T1000 (cell line): ENCODE results near the gene MCF2L2.

Experiments used
- DNase-seq: peaks from one replicate; lab custom pipeline; 2025; ENCODE audit warnings: mixed read lengths; lab: John Stamatoyannopoulos, UW

The MCF2L2 gene

DNA sequence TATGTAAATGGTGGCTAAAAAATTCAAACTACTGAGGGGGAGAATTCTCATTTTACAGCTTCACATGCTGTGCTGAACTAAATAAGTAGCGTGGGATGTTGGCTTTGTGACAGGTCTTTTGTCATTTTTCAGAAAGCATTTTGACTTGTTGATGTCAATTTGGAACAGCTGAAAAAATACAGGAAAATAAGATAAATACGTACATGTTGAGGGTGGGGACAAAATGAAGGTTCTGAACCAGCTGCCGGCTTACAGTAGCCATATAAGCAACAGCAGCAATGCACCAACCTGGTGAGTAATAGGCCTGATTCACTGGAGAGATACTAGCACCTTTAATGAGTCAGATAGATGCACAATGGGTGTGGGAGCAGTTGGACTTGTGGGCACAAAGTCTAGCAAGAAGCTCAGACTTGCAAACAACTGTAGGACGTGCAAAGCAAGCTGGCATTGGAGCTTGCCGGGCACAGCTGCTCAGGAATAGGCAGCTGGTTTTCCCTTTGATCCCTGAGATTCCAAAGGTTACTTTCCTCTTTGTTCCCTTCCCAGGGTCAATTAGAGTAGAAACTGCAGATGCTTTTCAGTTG lies 162.5 kb downstream of the MCF2L2 start:
- no peak for DNase-seq

DNA sequence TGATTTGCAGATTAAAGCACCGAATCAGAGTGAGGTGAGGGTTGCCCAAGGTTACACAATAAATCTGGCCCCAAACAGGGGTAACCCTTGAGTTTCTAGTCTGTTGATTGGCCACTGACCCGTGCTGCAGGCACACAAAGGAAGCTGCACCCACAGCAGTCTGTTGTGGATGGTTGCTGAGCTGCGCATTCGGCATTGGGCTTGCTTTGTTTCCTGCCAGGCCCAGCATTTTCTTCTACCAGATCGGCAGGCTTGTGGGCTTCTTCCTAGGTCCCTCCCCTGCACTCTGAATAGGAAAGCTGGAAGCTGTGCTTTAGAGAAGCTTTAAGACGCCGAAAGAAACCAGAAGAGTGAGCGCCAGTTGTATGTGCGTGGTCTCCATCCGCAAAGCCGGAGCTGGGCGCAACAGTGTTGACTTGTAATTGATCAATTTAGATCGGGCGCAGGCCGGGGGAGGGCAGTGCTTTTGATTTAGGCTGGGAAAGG lies 163.2 kb downstream of the MCF2L2 start:
- no peak for DNase-seq

DNA sequence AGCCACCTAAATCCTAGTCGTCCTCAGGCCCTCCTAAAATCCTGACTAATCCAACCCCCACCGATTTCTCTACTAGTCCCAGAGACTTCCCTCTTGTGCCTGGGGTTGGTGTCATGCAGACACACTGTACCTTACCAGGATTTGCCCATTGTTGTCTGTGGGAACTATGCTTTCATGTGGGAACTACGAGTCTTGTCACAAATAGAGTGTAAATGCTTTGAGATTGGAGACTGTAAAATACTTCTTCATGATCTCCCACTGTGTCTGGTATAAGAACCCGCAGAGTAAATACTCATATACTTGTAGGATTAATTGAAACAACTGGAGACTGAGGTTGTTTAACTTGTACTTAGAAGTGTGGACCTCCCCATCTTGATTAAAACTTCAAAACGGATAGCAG lies 164.2 kb downstream of the MCF2L2 start:
- DNase-seq, result no peak

DNA sequence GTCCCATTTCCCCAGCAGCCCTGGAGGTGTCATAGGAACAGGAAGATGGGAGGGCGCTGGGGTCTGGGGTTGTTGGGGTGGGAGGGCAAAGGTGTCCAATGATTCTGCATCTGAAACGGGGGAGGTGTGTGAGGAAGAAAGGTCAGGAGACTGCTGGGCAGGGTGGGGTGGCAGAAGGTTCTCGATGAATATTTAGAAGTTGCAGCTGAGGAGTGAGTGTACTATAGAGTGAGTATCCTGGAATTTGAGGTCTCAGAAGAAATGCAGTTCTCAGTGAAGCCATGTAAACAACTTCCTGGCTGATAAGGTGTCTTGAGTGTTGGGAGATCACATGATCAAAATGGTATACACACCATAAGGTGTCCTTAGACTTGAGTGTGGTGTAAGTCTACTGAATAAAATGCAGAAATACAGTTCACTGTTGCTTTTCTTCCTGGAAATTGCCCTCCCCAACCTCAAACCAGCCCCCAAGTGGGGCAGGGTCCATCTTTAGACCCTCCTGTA lies 165.5 kb downstream of the MCF2L2 start:
- no peak for DNase-seq

DNA sequence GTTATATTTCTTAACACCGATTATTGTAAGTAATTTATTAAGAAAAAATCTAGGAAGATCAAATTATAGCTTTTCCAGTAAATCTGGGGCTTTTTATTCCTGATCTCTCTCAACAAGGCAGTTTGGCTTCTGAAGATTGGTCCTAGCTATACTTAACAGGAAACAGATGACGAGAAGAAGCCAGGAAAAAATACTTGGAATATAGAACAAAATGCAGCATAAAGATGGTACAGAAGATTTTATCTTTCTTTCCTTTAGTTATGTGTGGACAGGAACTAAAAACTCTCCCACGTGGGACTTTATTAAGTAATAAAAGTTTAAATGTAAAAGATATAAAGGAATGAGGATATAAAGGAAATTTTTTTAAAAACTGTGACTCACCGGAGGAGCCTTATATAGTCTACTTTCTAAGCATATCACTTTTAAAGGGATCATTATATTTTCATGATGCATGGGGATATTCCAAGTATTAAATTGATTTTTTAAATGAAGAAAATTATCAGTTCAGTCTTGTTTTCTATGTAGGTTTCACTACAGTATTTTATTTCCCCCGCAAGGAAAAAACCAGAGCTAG lies 167.2 kb downstream of the MCF2L2 start:
- no peak for DNase-seq

DNA sequence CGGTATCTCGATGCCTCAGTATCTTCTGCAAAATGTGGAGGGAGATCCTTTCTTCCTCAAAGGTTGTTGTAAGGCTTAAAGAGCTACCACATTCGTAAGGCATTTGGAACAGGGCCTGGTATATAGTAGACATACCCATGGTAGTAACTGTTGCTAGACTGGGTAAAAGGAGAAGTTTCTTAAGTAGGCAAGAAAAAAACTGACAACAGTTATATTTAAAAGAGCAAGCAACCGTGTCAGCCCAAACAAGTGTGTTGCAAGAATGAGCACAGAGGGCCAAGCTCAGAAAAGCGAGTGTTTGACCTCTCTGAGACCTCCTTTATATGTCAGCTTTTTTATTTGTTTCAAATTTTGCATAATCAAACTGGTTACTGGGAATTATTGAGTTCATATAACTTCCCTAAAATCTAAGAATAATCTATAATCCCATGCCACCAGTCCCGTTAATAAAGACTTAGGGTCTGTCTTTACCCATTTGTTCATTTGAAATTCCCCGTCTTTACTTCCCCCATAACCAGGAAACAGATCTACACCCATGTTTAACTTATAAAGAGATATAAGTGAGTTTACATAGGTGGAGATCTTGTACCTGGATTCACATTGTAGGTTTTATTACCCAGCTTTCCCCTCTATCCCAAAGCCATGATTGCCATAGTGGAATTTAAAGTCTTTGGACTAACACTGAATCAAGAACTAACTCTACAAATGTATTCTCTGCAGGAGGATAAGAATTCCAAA lies 168.1 kb downstream of the MCF2L2 start:
- DNase-seq, result no peak

DNA sequence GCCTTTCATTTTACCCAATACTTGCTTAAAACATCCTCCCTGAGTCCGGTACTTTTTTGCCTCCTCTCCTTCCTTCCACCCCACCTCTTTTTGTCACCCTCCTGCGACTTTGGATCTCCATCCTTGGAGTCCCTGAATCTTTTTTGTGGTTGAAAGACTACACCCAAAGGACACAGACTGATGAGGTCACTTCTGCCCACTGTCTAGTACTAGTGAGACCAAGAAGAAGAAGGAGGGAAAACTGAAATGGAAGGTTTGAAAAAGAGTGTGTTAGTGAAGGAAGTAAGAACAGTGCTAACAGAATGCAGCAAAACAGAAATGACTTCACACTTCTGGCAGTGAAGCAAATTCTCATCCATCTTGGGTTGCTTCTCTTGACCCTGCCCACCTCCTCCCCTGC lies 168.8 kb downstream of the MCF2L2 start:
- DNase-seq, result no peak

DNA sequence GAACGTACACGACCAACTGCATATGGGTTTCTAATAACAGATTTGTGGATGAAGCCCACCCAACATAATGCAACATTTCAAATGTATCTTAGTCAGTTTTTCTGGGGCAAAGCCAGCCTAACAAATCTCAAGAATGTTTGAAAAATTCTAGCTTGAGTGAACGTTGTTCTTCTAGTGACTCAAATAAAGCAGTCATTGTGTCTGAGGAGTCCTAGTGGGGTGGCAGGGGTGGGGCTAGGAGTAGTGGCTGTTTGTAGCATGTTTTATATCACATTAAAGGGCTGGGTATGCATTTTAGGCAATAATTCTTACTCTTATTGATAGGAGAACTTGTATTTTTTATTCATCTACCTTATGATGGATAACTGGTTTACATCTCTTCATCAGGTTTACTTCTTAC lies 169.3 kb downstream of the MCF2L2 start:
- DNase-seq, result no peak

DNA sequence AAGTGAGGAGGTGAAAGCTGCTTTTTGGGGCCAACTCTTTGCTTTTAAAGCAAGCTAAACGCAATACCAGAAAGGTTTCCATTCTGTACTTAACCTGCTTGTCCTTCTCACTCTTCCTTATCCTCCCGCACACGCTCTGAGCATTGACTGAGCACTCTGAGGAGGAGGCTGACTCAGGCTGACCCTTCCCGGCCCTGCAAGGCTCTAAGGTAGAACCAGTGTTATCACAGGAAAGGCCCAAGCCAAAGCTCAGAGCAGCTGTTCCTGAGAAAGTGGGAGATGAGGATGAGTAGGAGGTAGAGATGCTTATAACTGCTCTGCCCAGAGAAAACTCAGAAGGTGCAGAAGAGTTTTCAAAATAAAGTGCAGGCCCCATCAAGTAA lies 173.1 kb downstream of the MCF2L2 start:
- DNase-seq, result no peak

DNA sequence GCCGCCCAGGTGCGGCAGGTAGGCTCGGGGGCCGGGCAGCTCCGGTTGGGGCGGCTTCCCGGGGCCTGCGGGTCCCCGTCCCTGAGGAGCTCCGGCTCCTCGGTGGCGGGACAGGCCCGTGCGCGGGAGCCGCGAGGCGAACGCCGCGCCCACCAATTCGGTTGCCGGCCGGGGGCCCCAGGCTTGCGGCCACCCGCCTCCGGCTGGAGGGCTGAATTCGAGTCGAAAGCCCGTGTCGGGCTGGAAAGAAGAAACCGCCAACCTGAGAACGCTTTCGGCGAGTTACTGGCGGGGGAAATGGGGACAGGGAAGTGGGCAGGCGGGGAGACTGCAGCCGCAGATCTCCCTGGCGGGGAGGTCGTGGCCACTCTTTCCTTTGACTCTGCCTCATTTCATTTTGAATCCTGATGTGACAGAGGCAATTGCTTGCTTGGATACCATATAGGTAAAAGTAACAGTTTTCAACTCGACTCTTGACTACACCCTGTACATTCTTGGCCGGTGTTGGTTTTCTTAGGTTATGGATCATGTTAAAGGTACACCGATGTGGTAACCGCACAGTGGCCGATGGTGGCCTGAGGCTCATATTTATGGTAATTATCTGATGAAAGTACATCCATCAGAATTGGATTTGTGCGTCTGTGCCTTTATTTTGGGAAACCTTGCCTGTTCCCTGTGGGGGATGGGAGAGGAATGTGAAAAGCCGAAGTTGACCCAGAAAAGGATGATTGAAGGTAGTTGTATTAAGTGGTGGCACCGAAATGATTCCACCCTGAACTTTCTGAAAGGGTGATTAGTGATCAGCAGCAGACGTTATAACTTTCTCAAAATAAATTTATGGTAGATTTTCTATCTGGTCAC lies 173.7 kb downstream of the MCF2L2 start:
- DNase-seq, result no peak

DNA sequence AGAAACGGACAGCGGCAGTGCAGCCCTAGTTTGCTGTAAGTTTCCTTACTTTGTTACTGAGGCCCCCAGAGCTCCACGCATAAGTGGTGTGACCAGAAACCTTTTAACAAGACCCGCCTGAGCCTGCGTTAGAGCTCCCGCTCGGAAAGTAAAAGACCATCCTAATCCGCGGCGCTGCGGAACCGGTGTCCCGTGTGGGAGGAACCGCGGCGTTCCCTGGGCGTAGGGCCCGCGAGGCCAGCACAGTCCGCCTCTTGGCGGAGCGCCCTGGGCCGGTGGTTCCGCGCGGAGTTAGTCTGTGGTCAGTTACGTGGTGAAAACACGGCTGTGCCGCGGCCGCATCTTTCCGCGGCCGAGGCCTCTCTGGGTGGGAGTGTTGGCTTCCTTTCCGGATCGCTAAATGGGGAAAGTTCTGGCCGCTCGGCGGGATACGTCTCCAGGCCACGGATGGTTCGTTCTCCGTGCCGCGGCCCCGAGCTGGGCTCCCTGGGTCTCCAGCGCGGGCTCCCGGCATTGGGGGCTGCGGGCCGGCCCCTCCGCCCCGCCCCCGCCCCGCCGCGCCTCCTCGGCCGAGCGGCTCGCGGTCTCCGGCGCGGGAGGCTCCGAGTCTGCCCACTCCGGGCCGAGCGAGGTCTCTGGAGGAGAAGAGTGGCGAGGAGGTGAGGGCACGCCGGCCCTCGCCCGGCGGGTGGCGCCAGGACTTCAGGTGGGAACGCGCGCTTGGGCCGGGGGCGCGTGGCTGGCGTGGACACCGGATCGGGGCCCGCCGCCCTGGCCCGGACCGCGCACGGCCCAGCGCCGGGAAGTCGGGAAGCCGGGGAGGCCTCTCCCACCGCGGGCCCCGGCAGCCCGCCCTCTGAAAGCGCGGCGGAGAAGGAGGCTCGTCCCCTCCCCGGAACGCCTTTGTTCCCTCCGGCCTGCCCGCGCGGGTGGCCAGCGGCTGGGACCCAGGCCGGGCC lies 174.6 kb downstream of the MCF2L2 start:
- peak; percentile 5 for DNase-seq

DNA sequence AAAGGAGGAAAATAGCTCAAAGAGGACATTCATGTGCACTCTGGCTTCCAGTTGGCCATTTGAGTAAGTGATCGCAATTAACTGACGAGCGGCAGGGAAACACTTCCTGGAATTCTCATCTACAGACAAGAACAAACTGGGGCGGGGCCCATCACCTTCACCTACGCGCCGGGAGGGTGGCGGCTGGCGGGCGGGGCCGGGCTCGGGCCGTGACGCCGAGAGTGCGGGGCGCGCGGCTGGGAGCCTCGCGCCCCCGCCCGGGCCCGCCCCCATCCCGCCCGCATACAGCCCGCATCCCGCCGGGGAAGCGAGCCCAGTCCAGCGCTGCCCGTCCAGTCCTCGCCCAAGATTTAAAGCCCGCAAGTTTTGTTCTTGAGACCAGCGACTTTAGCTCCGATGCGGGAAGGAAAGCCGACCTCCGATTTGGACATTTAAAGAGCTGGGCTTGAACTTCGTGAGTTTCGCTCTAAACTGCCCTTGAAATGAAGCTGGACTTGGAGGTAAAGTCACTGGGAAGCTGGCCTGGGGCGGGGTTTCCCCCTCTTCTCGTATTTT lies 175.4 kb downstream of the MCF2L2 start, which contains the start of gene B3GNT5:
Gene B3GNT5, plus strand, starts transcription at position 281 of the 555 bp plus-strand sequence. CDS start 16,546 bp downstream, outside the sequence.
- no peak for DNase-seq

DNA sequence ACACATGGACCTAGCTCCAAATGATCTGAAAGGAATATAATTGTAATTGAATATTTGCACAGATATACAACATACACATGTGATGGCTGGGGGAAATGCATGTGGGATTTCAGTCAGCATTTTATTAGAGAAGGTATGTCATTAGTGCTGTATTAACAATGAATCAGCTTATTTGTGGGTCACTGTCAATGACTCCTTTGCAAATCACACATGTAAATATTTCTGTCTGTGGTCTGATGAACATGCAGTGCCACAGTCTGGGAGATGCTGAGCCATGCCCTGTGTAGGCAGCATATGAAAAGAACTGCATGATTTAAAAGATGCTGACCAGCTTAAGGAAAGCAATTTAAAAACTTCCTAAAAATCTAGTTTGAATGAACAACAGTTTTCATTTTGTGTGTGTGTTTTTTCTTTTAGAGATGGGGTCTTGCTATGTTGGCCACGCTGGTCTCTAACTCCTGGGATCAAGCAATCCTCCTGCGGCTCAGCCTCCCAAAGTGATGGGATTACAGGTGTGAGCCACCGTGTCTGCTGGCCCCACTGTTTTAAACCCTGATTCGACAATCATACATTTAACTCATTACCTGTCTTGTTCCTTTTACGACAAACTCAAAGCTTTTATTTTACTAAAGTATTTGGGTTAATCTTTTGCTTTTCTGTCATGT lies 176.2 kb downstream of the MCF2L2 start:
- no peak for DNase-seq

DNA sequence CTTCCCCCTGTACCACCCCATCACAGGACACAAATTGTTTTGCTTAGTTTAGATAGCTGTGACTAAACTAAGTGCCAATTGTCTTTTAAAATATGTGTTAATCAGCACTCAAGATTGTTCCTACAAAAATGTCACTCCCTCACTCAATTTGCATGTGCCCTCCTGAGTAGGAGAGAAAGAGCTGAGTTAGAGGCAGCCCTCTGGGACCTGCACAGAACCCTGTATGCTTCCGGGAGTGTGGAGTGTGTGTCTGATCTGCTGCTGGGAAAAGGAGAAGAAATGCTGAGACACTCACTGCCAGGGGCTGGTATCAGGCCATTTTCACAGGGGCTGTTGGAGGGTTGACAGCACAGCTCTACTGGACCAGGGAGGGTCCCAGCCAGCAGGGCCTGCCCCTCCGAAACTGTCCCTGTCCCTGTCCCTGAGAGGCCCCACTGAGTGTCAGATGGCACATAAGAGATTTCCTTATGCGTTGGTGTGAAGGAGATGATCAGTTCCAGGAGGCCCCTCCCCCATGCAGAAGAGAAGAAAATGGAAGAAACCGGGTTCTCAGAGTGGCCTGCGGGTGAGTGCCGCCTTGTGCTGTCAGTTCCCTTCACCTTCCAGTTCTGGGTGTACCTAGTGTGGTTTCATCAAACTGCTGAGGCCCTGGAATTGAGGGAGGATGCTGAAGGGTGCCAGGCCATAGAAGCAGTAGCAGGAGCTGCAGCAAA lies 179.3 kb downstream of the MCF2L2 start:
- DNase-seq, result no peak

DNA sequence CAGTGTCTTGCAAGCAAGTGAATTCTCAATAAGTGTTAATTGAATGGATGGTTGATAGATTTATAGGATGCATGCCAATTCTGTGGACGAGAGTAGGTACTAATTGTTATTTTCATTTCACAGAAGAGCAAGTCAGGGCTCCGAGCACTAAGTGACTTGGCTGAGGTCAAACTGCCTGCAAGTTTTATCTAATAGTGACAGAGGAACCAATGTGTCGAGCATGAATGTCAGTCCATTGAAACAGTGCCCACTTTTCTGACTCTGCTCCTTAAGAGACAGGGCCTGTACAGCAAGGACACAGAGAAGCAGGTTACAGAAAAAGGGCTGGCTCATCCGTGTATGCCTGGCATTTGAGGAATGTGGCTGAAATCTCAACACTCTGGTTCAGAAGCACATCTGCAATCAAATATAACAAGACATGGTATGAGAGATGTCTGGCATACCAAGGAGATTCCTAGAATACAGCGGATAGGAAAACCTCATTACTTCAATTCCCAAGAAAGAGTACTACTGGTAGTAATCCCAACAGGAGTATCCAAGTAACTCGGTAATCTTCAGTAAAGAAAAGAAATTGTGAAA lies 181.3 kb downstream of the MCF2L2 start:
- DNase-seq, result no peak

DNA sequence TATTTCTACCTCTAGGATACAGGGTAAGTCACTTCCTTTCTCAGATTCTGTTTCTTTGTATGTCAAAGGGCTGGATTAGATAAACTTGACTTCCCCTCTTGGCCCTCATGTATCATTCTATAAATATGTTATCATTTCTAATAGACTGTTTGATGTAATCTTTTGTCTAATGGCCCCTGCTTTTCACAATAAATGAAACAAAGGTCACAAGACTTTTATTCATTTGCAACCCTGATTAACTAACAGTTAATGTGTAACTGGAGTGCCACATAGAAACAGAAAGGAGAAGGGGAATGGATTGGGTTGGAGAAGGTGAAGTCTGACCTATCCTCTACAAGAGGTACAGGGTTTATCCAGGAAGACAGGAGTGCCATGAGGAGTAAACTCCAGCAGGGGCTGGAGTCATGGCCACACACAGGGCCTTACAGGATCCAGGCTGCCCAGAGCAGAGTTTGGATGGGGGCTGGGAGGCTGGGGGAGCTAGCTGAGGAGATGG lies 183.4 kb downstream of the MCF2L2 start:
- no peak for DNase-seq

DNA sequence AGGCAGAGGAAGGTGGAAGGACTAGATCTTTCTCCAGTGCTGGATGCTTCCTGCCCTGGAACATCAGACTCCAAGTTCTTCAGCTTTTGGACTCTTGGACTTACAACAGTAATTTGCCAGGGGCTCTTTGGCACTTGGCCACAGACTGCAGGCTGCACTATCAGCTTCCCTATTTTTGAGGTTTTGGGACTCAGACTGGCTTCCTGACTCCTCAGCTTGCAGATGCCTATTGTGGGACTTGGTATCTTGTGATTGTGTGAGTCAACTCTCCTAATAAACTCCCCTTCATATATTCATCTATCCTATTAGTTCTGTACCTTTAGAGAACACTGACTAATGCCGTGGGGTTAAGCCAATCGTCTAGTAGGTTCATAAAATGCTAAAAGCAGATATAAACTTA lies 184.2 kb downstream of the MCF2L2 start:
- no peak for DNase-seq

DNA sequence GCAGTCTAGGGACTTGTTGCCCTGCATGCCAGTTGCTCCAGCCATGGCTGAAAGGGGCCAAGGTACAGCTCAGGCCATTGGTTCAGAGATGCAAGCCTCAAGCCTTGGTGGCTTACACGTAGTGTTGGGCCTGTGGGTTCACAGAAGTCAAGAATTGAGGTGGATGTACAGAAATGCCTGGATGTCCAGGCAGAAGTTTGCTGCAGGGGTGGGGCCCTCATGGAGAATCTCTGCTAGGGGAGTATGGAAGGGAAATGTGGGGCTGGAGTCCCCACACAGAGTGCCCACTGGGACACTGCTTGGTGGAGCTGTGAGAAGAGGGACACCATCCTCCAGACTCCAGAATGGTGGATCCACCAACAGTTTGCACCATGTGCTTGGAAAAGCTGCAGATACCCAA lies 186.0 kb downstream of the MCF2L2 start:
- DNase-seq, result no peak

DNA sequence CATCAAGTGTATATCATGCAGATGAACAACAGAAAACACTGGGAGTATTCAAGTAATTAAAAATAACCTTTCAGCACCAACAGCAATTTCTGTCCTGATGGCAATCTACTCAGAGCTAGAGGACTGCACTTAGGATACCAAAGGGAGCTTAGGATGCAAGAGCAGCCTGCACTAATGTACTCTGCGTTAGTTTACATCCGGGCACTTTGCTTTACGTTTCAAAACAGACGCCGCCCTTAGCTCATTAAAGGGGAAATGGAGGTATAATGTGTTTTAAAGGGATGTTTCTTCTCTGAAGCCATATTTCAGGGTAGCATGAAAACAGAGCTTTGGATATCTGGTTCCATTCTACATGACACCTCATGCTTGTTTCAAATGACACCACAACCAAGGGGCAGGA lies 189.4 kb downstream of the MCF2L2 start:
- no peak for DNase-seq
